ENCODE measurements around the gene ADH7.

Gene ADH7

DNA sequence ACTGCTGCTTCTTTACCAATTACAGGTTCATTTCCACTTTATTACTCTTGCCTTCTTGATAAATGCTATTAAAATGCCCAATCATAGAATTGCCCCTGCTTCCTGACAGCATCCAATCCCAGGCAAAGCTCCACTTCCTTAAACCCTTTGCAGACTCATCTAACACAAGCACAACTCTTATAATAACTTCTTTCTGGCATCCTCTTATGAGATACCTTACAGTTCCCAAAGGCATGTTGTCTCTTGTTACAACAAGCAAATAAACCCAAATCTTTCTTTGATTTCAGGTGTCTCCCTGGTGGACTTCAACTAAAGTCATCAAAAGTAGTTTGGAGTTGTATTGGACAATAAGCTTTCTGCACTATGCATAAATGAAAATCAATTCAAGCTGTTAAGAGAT is 22.5 kb upstream of the ADH7 start:
- no peak for DNase-seq
- no peaks in the 10 kb centered on the region for H3F3A ChIP-seq (ENCODE audit: insufficient read depth, low read length)
- no peaks in the 10 kb centered on the region for H3K9me2 ChIP-seq (replicated peaks; ENCODE audit: insufficient read depth, low read length)
- H3K4me3 ChIP-seq (ENCODE audit: low read length) = no peak overlapping the region
- no peaks in the 10 kb centered on the region for H3K36me3 ChIP-seq (replicated peaks; ENCODE audit: insufficient read depth, low read length)
- H3K27ac ChIP-seq (ENCODE audit: low read length) = no peak overlapping the region
- no peaks in the 10 kb centered on the region for H3K4me1 ChIP-seq (ENCODE audit: low read length)
- no peaks in the 10 kb centered on the region for H3K79me2 ChIP-seq (ENCODE audit: low read length)
- H4K20me1 ChIP-seq (ENCODE audit: insufficient read depth, low read length) = no peaks in the 10 kb centered on the region
- H3K27me3 ChIP-seq (replicated peaks; ENCODE audit: insufficient read depth, low read length) = no peaks in the 10 kb centered on the region
- no peaks in the 10 kb centered on the region for H3K9me3 ChIP-seq (replicated peaks; ENCODE audit: insufficient read depth, low read length)
- no peak overlapping the region for H3K4me2 ChIP-seq (ENCODE audit: low read depth, low read length)
- TF ChIP-seq EZH2 (optimal IDR thresholded peaks at IDR 0.05; ENCODE audit: low read depth, low read length) (no peak), EZH2phosphoT487 (IDR thresholded peaks at IDR 0.05; ENCODE audit: low read length) (no peak)
- TF ChIP-seq, protein P1, sequence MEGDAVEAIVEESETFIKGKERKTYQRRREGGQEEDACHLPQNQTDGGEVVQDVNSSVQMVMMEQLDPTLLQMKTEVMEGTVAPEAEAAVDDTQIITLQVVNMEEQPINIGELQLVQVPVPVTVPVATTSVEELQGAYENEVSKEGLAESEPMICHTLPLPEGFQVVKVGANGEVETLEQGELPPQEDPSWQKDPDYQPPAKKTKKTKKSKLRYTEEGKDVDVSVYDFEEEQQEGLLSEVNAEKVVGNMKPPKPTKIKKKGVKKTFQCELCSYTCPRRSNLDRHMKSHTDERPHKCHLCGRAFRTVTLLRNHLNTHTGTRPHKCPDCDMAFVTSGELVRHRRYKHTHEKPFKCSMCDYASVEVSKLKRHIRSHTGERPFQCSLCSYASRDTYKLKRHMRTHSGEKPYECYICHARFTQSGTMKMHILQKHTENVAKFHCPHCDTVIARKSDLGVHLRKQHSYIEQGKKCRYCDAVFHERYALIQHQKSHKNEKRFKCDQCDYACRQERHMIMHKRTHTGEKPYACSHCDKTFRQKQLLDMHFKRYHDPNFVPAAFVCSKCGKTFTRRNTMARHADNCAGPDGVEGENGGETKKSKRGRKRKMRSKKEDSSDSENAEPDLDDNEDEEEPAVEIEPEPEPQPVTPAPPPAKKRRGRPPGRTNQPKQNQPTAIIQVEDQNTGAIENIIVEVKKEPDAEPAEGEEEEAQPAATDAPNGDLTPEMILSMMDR (IDR thresholded peaks at IDR 0.05; ENCODE audit: low read length) = no peak
- no peak overlapping the region for H2AFZ ChIP-seq (ENCODE audit: low read length)
- H3K9ac ChIP-seq (ENCODE audit: low read length) = no peak overlapping the region

GRCh38 chr4:99457270-99457669 is 22.1 kb upstream of the ADH7 start:
- Histone ChIP-seq H3K4me2 (ENCODE audit: low read depth, low read length) (no peak overlapping the region), H3F3A (ENCODE audit: insufficient read depth, low read length) (no peaks in the 10 kb centered on the region), H3K36me3 (replicated peaks; ENCODE audit: insufficient read depth, low read length) (no peaks in the 10 kb centered on the region), H3K27ac (ENCODE audit: low read length) (no peak overlapping the region), H4K20me1 (ENCODE audit: insufficient read depth, low read length) (no peaks in the 10 kb centered on the region), H3K27me3 (replicated peaks; ENCODE audit: insufficient read depth, low read length) (no peaks in the 10 kb centered on the region), H3K9me3 (replicated peaks; ENCODE audit: insufficient read depth, low read length) (no peaks in the 10 kb centered on the region), H2AFZ (ENCODE audit: low read length) (no peak overlapping the region), H3K4me3 (ENCODE audit: low read length) (no peak overlapping the region), H3K4me1 (ENCODE audit: low read length) (no peaks in the 10 kb centered on the region), H3K79me2 (ENCODE audit: low read length) (no peaks in the 10 kb centered on the region), H3K9me2 (replicated peaks; ENCODE audit: insufficient read depth, low read length) (no peaks in the 10 kb centered on the region), H3K9ac (ENCODE audit: low read length) (no peak overlapping the region)
- no peak for DNase-seq
- TF ChIP-seq EZH2 (optimal IDR thresholded peaks at IDR 0.05; ENCODE audit: low read depth, low read length) = no peak
- TF ChIP-seq, protein P1 (IDR thresholded peaks at IDR 0.05; ENCODE audit: low read length) = no peak
- no peak for TF ChIP-seq EZH2phosphoT487 (IDR thresholded peaks at IDR 0.05; ENCODE audit: low read length)

DNA sequence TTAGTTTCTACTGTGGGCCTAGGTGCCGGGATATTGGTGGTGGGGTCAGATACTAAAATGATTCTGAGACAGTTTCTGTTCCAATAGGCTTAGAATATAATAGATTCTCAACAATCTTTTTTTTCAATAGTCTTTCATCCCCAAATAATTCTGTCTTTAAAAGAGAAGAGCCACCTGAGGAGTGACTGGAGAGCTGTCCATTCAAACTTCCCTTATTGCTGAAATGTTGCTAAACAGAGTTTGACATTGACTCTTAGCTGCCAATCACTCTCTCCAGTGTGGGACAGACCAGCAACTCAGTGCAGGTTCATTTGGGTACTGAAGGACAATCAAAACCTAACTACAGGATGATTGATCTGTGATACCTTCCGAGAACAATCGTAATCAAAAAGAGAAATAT is 12.4 kb upstream of the ADH7 start:
- Histone ChIP-seq H3K9me2 (replicated peaks; ENCODE audit: insufficient read depth, low read length) (no peaks in the 10 kb centered on the region), H3F3A (ENCODE audit: insufficient read depth, low read length) (no peaks in the 10 kb centered on the region), H3K4me1 (ENCODE audit: low read length) (no peaks in the 10 kb centered on the region), H3K9ac (ENCODE audit: low read length) (no peak overlapping the region), H2AFZ (ENCODE audit: low read length) (no peak overlapping the region), H3K36me3 (replicated peaks; ENCODE audit: insufficient read depth, low read length) (no peaks in the 10 kb centered on the region), H3K9me3 (replicated peaks; ENCODE audit: insufficient read depth, low read length) (no peaks in the 10 kb centered on the region), H3K4me2 (ENCODE audit: low read depth, low read length) (no peak overlapping the region), H3K79me2 (ENCODE audit: low read length) (no peaks in the 10 kb centered on the region), H3K27ac (ENCODE audit: low read length) (no peak overlapping the region), H3K27me3 (replicated peaks; ENCODE audit: insufficient read depth, low read length) (no peaks in the 10 kb centered on the region), H3K4me3 (ENCODE audit: low read length) (no peak overlapping the region), H4K20me1 (ENCODE audit: insufficient read depth, low read length) (no peaks in the 10 kb centered on the region)
- DNase-seq = no peak
- TF ChIP-seq EZH2 (optimal IDR thresholded peaks at IDR 0.05; ENCODE audit: low read depth, low read length) (no peak), EZH2phosphoT487 (IDR thresholded peaks at IDR 0.05; ENCODE audit: low read length) (no peak)
- TF ChIP-seq, protein P1 (IDR thresholded peaks at IDR 0.05; ENCODE audit: low read length) = no peak
